ENCODE results near the gene MYLK. TPM values are rescaled to one million over a fixed set of nuclear protein-coding genes. Genes with fewer than 3 reads are reported as not detected.
A peak's percentile ranks its signal among the peaks of the same experiment; 100 is the strongest.

The MYLK gene
- total RNA-seq, 1 donor from 2014 or later, result 56.7 TPM

- DNase-seq (ENCODE audit: low read depth in 2 of 2), result no peak
These were observed 234.0 kb downstream of the MYLK start for GRCh38 chr3:123650101-123650500.

GRCh38 chr3:123648696-123649405, 235.3 kb downstream of the MYLK start:
- DNase-seq (ENCODE audit: low read depth in 2 of 2), result no peak

- no peak for DNase-seq (ENCODE audit: low read depth in 2 of 2)
These were observed 239.8 kb downstream of the MYLK start for GRCh38 chr3:123644358-123644757.

- no peak for DNase-seq (ENCODE audit: low read depth in 2 of 2)
These were observed 241.2 kb downstream of the MYLK start for GRCh38 chr3:123642957-123643330.

- DNase-seq (ENCODE audit: low read depth in 2 of 2), result peak; percentile 80 to 92
These were observed 241.8 kb downstream of the MYLK start for GRCh38 chr3:123642182-123642956.

GRCh38 chr3:123641505-123641904, 242.6 kb downstream of the MYLK start:
- DNase-seq (ENCODE audit: low read depth in 2 of 2), result no peak

GRCh38 chr3:123640740-123641462, 243.2 kb downstream of the MYLK start:
- DNase-seq (ENCODE audit: low read depth in 2 of 2), result no peak

GRCh38 chr3:123640311-123640710, 243.8 kb downstream of the MYLK start:
- no peak for DNase-seq (ENCODE audit: low read depth in 2 of 2)

- no peak for DNase-seq (ENCODE audit: low read depth in 2 of 2)
These were observed 245.0 kb downstream of the MYLK start for GRCh38 chr3:123638936-123639689.

- no peak for DNase-seq (ENCODE audit: low read depth in 2 of 2)
These were observed 246.3 kb downstream of the MYLK start for GRCh38 chr3:123637841-123638240.

- no peak for DNase-seq (ENCODE audit: low read depth in 2 of 2)
These were observed 247.0 kb downstream of the MYLK start for GRCh38 chr3:123637131-123637530.

- DNase-seq (ENCODE audit: low read depth in 2 of 2), result no peak
These were observed 247.7 kb downstream of the MYLK start for GRCh38 chr3:123636431-123636841.

GRCh38 chr3:123635717-123636116, 248.4 kb downstream of the MYLK start:
- DNase-seq (ENCODE audit: low read depth in 2 of 2), result no peak

- no peak for DNase-seq (ENCODE audit: low read depth in 2 of 2)
These were observed 248.9 kb downstream of the MYLK start for GRCh38 chr3:123635217-123635616.

- DNase-seq (ENCODE audit: low read depth in 2 of 2), result no peak
These were observed 249.7 kb downstream of the MYLK start for GRCh38 chr3:123634149-123635051.

- no peak for DNase-seq (ENCODE audit: low read depth in 2 of 2)
These were observed 250.6 kb downstream of the MYLK start for GRCh38 chr3:123633530-123633929.

GRCh38 chr3:123632161-123632655, 251.9 kb downstream of the MYLK start:
- peak; percentile 21 to 65 for DNase-seq (ENCODE audit: low read depth in 2 of 2)

- no peak for DNase-seq (ENCODE audit: low read depth in 2 of 2)
These were observed 254.4 kb downstream of the MYLK start for GRCh38 chr3:123629747-123630047.

- DNase-seq (ENCODE audit: low read depth in 2 of 2), result no peak
These were observed 255.0 kb downstream of the MYLK start for GRCh38 chr3:123628996-123629746.

Data from dermis microvascular lymphatic vessel endothelial cell (primary cell).